Tongue (tissue), 2 donors: ENCODE measurements around the gene HIGD1C. TPM values are rescaled to one million over a fixed set of nuclear protein-coding genes. Genes with fewer than 3 reads are reported as not detected.
"Not testable (repeated sequence)": the region's sequence is repeated elsewhere in the genome, so short reads cannot be mapped to it uniquely, and the experiment has no call there.

Source experiments
- DNase-seq: peaks from one replicate; pipeline ENCODE4 v3.0.0-alpha.2; 2015
- total RNA-seq: library from RNA; depleted of rRNA; stranded (reverse); fragments of >200 nt; gene quantifications from one replicate; pipeline ENCODE4 v1.2.3, GENCODE V29; 2014

The HIGD1C gene
- total RNA-seq: not detected

- no peak for DNase-seq
Observed at GRCh38 chr12:50952510-50952909, at the start of gene HIGD1C. TSS of gene HIGD1C (plus strand) at chr12:50952544. CDS start at chr12:50953999, 1,455 bp downstream.

- not testable (repeated sequence) for DNase-seq
Observed at GRCh38 chr12:50908479-50908878, 43.9 kb upstream of the HIGD1C start.

GRCh38 chr12:50912361-50912760, 40.0 kb upstream of the HIGD1C start:
- DNase-seq: not testable (repeated sequence)

GRCh38 chr12:50913224-50913623, 39.1 kb upstream of the HIGD1C start:
- DNase-seq: no peak

GRCh38 chr12:50914872-50915484, 37.4 kb upstream of the HIGD1C start:
- no peak for DNase-seq

GRCh38 chr12:50916292-50916691, 36.1 kb upstream of the HIGD1C start:
- no peak for DNase-seq

GRCh38 chr12:50918584-50919316, 33.6 kb upstream of the HIGD1C start:
- no peak for DNase-seq

GRCh38 chr12:50922820-50923219, 29.5 kb upstream of the HIGD1C start:
- peak; percentile 24 for DNase-seq

- peak; percentile 7 for DNase-seq
Observed at GRCh38 chr12:50923361-50924130, 28.8 kb upstream of the HIGD1C start.

GRCh38 chr12:50924131-50924438, 28.3 kb upstream of the HIGD1C start:
- DNase-seq: no peak

GRCh38 chr12:50924439-50925341, 27.7 kb upstream of the HIGD1C start:
- DNase-seq: peak; percentile 98

GRCh38 chr12:50925342-50925651, 27.0 kb upstream of the HIGD1C start:
- DNase-seq: no peak

GRCh38 chr12:50925920-50926319, 26.4 kb upstream of the HIGD1C start:
- DNase-seq: no peak

GRCh38 chr12:50926415-50926814, 25.9 kb upstream of the HIGD1C start:
- peak; percentile 10 for DNase-seq

- DNase-seq: peak; percentile 19
Observed at GRCh38 chr12:50926932-50927331, 25.4 kb upstream of the HIGD1C start.

GRCh38 chr12:50927356-50927755, 25.0 kb upstream of the HIGD1C start:
- no peak for DNase-seq

GRCh38 chr12:50927766-50928224, 24.5 kb upstream of the HIGD1C start:
- peak; percentile 8 for DNase-seq

GRCh38 chr12:50928392-50928791, 24.0 kb upstream of the HIGD1C start:
- DNase-seq: peak; percentile 35

GRCh38 chr12:50929831-50930230, 22.5 kb upstream of the HIGD1C start:
- no peak for DNase-seq

- DNase-seq: not testable (repeated sequence)
Observed at GRCh38 chr12:50930477-50930876, 21.9 kb upstream of the HIGD1C start.

GRCh38 chr12:50932787-50933280, 19.5 kb upstream of the HIGD1C start:
- no peak for DNase-seq
